KMS-11 (cell line): ENCODE measurements around the gene PTCHD1.

ENCODE experiments used
- H2AFZ ChIP-seq: fragments of 200-600 bp; sonication (generic); 2 replicates; pipeline ENCODE4 v1.6.1; 2016; ENCODE audit warnings: antibody characterized with exemption, mixed run types, low read depth
- H3K27ac ChIP-seq: fragments of 200-600 bp; sonication (generic); 2 replicates; pipeline ENCODE4 v1.6.1; 2016; ENCODE audit warnings: mild to moderate bottlenecking, mixed run types
- H3K27me3 ChIP-seq: fragments of 200-600 bp; sonication (generic); 2 replicates; pipeline ENCODE4 v1.6.1; 2017; ENCODE audit warnings: mild to moderate bottlenecking, low read depth, mixed run types, moderate library complexity; ENCODE audit not compliant: insufficient read depth
- H3K36me3 ChIP-seq: fragments of 200-600 bp; sonication (generic); 2 replicates; pipeline ENCODE4 v1.6.1; 2017; ENCODE audit warnings: mild to moderate bottlenecking, mixed run types; ENCODE audit not compliant: insufficient read depth
- H3K4me1 ChIP-seq: fragments of 200-600 bp; sonication (generic); 2 replicates; pipeline ENCODE4 v1.6.1; 2016; ENCODE audit warnings: mild to moderate bottlenecking, low read depth, mixed run types; ENCODE audit not compliant: poor library complexity, severe bottlenecking
- H3K4me2 ChIP-seq: fragments of 200-600 bp; sonication (generic); 2 replicates; pipeline ENCODE4 v1.7.0; 2016; ENCODE audit warnings: mild to moderate bottlenecking, mixed run types
- H3K4me3 ChIP-seq: fragments of 200-600 bp; sonication (generic); IDR thresholded peaks from 2 replicates; pipeline ENCODE4 v1.6.1; 2017; ENCODE audit warnings: low read depth, low read length, mixed read lengths; ENCODE audit not compliant: insufficient read depth
- H3K79me2 ChIP-seq: fragments of 200-600 bp; sonication (generic); 2 replicates; pipeline ENCODE4 v1.6.1; 2016; ENCODE audit warnings: low read depth, mixed run types; ENCODE audit not compliant: insufficient read depth
- H3K9ac ChIP-seq: fragments of 200-600 bp; sonication (generic); 2 replicates; pipeline ENCODE4 v1.6.1; 2016; ENCODE audit warnings: mild to moderate bottlenecking, mixed run types
- H4K20me1 ChIP-seq: fragments of 200-600 bp; sonication (generic); 2 replicates; pipeline ENCODE4 v1.6.1; 2016; ENCODE audit warnings: mild to moderate bottlenecking, mixed run types; ENCODE audit not compliant: insufficient read depth
- CTCF ChIP-seq: fragments of 200-600 bp; sonication (generic); conservative IDR thresholded peaks from 2 replicates; pipeline ENCODE4 v1.6.1; 2017; ENCODE audit warnings: low read depth, mild to moderate bottlenecking, antibody characterized with exemption, low read length, moderate library complexity, mixed read lengths

Gene PTCHD1

GRCh38 chrX:23389196-23389792 lies 54.6 kb downstream of the PTCHD1 start:
- Histone ChIP-seq H3K27me3 (no peaks in the 10 kb centered on the region), H3K36me3 (no peaks in the 10 kb centered on the region), H3K4me1 (peaks cover 6% of the 10 kb centered on the region), H3K4me2 (no peak overlapping the region), H4K20me1 (no peaks in the 10 kb centered on the region), H3K79me2 (no peaks in the 10 kb centered on the region), H3K4me3 (no peak overlapping the region), H3K9ac (no peak overlapping the region), H2AFZ (no peak overlapping the region), H3K27ac (no peak overlapping the region)
- TF ChIP-seq CTCF: no peak

- H3K36me3 ChIP-seq: no peaks in the 10 kb centered on the region
- no peak overlapping the region for H3K27ac ChIP-seq
- no peak overlapping the region for H3K9ac ChIP-seq
- no peak overlapping the region for H3K4me3 ChIP-seq
- TF ChIP-seq CTCF: no peak
- no peak overlapping the region for H3K4me2 ChIP-seq
- H3K27me3 ChIP-seq: no peaks in the 10 kb centered on the region
- peaks cover 19% of the 10 kb centered on the region for H3K4me1 ChIP-seq
- H3K79me2 ChIP-seq: no peaks in the 10 kb centered on the region
- H4K20me1 ChIP-seq: no peaks in the 10 kb centered on the region
- H2AFZ ChIP-seq: no peak overlapping the region
Measured at GRCh38 chrX:23390979-23391378, 56.3 kb downstream of the PTCHD1 start.

- H3K36me3 ChIP-seq: no peaks in the 10 kb centered on the region
- no peaks in the 10 kb centered on the region for H4K20me1 ChIP-seq
- H3K4me1 ChIP-seq: peaks cover 19% of the 10 kb centered on the region
- no peak overlapping the region for H3K27ac ChIP-seq
- no peak overlapping the region for H2AFZ ChIP-seq
- no peaks in the 10 kb centered on the region for H3K79me2 ChIP-seq
- no peak overlapping the region for H3K4me3 ChIP-seq
- H3K27me3 ChIP-seq: no peaks in the 10 kb centered on the region
- TF ChIP-seq CTCF: no peak
- H3K4me2 ChIP-seq: no peak overlapping the region
- no peak overlapping the region for H3K9ac ChIP-seq
Measured at GRCh38 chrX:23392195-23392594, 57.5 kb downstream of the PTCHD1 start.

- Histone ChIP-seq H3K36me3 (no peaks in the 10 kb centered on the region), H2AFZ (no peak overlapping the region), H4K20me1 (no peaks in the 10 kb centered on the region), H3K27ac (no peak overlapping the region), H3K79me2 (no peaks in the 10 kb centered on the region), H3K27me3 (no peaks in the 10 kb centered on the region), H3K4me1 (peaks cover 19% of the 10 kb centered on the region), H3K9ac (no peak overlapping the region), H3K4me3 (no peak overlapping the region), H3K4me2 (peak overlapping the region; percentile 23; the same call in 1 of the 2 replicates)
- no peak for TF ChIP-seq CTCF
Measured at GRCh38 chrX:23394421-23394820, 59.8 kb downstream of the PTCHD1 start.
